Measurements from ENCODE around the gene DNAJC22. TPM values are rescaled to one million over a fixed set of nuclear protein-coding genes. Genes with fewer than 3 reads are reported as not detected.
A peak's percentile ranks its signal among the peaks of the same experiment; 100 is the strongest.

The DNAJC22 gene
- total and polyA plus RNA-seq, 9 of the 15 experiments (the other 6 are each of a cell fraction or from before 2014, with no cell fraction given) = 0.10 to 1.2 (median 0.47) TPM

GRCh38 chr12:49366652-49367380 is 20.1 kb downstream of the DNAJC22 start (continued):
- TF ChIP-seq MAFG (tag; conservative IDR thresholded peaks at IDR 0.05) = no peak
- no peak for TF ChIP-seq ZNF512 (tag; IDR thresholded peaks at IDR 0.05)
- no peak for TF ChIP-seq KAT8 (IDR thresholded peaks at IDR 0.05; ENCODE audit: low read depth)
- TF ChIP-seq ZNF717 (CRISPR knock-in tag; IDR thresholded peaks at IDR 0.05) = no peak
- TF ChIP-seq EP400 (IDR thresholded peaks at IDR 0.05) = peak; percentile 76
- TF ChIP-seq ZNF217 (CRISPR knock-in tag; IDR thresholded peaks at IDR 0.05) = no peak
- no peak for TF ChIP-seq BRF2 (IDR thresholded peaks at IDR 0.05; ENCODE audit: borderline replicate concordance, insufficient read depth, insufficient read length)
- TF ChIP-seq TBP (optimal IDR thresholded peaks at IDR 0.05; ENCODE audit: low read depth, low read length) = peak; percentile 76
- TF ChIP-seq TBL1XR1 (IDR thresholded peaks at IDR 0.05; ENCODE audit: low read length in 2 of 2) = 0 out of 4 replicates have a peak, but pooled peaks of 1 of the 2 experiments have one; percentile 41
- peak; percentile 35 for TF ChIP-seq RBM22 (IDR thresholded peaks at IDR 0.05; ENCODE audit: low read depth, low read length, poor library complexity, severe bottlenecking)
- TF ChIP-seq SMC3 (conservative IDR thresholded peaks at IDR 0.05; ENCODE audit: insufficient read depth, low read depth, low read length) = no peak; the same call in 1 of the 2 replicates
- no peak for TF ChIP-seq ZNF696 (CRISPR knock-in tag; conservative IDR thresholded peaks at IDR 0.05)
- no peak for TF ChIP-seq MCM5 (IDR thresholded peaks at IDR 0.05; ENCODE audit: low read depth)
- no peak for TF ChIP-seq ZNF134 (CRISPR knock-in tag; conservative IDR thresholded peaks at IDR 0.05)
- no peak for TF ChIP-seq ILF3 (IDR thresholded peaks at IDR 0.05; ENCODE audit: borderline replicate concordance)
- no peak for TF ChIP-seq FUS (optimal IDR thresholded peaks at IDR 0.05; ENCODE audit: low read depth, low read length)
- TF ChIP-seq MBD2 (IDR thresholded peaks at IDR 0.05; ENCODE audit: borderline replicate concordance, low read depth) = peak; percentile 45; the same call in 1 of the 2 replicates
- TF ChIP-seq FOXJ3 (CRISPR knock-in tag; IDR thresholded peaks at IDR 0.05) = no peak
- TF ChIP-seq TCFL5 (CRISPR knock-in tag; conservative IDR thresholded peaks at IDR 0.05) = no peak
- no peak for TF ChIP-seq FOXA1 (IDR thresholded peaks at IDR 0.05; ENCODE audit: borderline replicate concordance)
- TF ChIP-seq BCL6 (CRISPR knock-in tag; IDR thresholded peaks at IDR 0.05) = no peak
- TF ChIP-seq SLC30A9 (CRISPR knock-in tag; IDR thresholded peaks at IDR 0.05) = no peak
- TF ChIP-seq CHD2 (IDR thresholded peaks at IDR 0.05; ENCODE audit: low read depth, low read length) = no peak; the same call in 1 of the 2 replicates
- no peak for TF ChIP-seq PCBP1 (IDR thresholded peaks at IDR 0.05; ENCODE audit: low read depth, low read length, poor library complexity, severe bottlenecking)
- peak; percentile 44 for TF ChIP-seq CTCFL (IDR thresholded peaks at IDR 0.05; ENCODE audit: borderline replicate concordance, insufficient read depth, low read depth, low read length, poor library complexity, severe bottlenecking)
- TF ChIP-seq RAD21 (CRISPR knock-in tag; conservative IDR thresholded peaks at IDR 0.05 in 1 of 2, IDR thresholded peaks at IDR 0.05 in 1 of 2) = no peak; a peak in 1 of 4 replicates
